ENCODE measurements around the gene POMT1.
"Not testable (repeated sequence)": the region's sequence is repeated elsewhere in the genome, so short reads cannot be mapped to it uniquely, and the experiment has no call there.

The POMT1 gene

GRCh38 chr9:131545786-131546335, 43.1 kb downstream of the POMT1 start:
- H3K79me2 ChIP-seq (ENCODE audit: control insufficient read depth, low read length): no peaks in the 10 kb centered on the region
- H3K27ac ChIP-seq (ENCODE audit: low read depth, low read length): no peak overlapping the region
- no peaks in the 10 kb centered on the region for H3K9me2 ChIP-seq (replicated peaks; ENCODE audit: control insufficient read depth, low read length)
- no peaks in the 10 kb centered on the region for H3F3A ChIP-seq (ENCODE audit: control insufficient read depth, insufficient read depth)
- TF ChIP-seq EZH2phosphoT487 (IDR thresholded peaks at IDR 0.05; ENCODE audit: borderline replicate concordance, low read length) (no peak), CTCF (IDR thresholded peaks at IDR 0.05; ENCODE audit: low read depth, low read length, poor library complexity, severe bottlenecking) (no peak)
- H3K9me3 ChIP-seq (ENCODE audit: control insufficient read depth, insufficient read depth, low read length): peaks cover 6% of the 10 kb centered on the region
- no peak overlapping the region for H3K4me2 ChIP-seq (ENCODE audit: low read length)
- H4K20me1 ChIP-seq (ENCODE audit: control insufficient read depth, insufficient read depth, low read depth, low read length): no peaks in the 10 kb centered on the region
- no peaks in the 10 kb centered on the region for H3K4me1 ChIP-seq (ENCODE audit: control insufficient read depth, low read length)
- no peaks in the 10 kb centered on the region for H3K27me3 ChIP-seq (ENCODE audit: control insufficient read depth, low read length)
- H3K36me3 ChIP-seq (ENCODE audit: control insufficient read depth, low read length): no peaks in the 10 kb centered on the region
- no peak overlapping the region for H3K4me3 ChIP-seq (ENCODE audit: low read length)

GRCh38 chr9:131546336-131547084, 43.8 kb downstream of the POMT1 start:
- H3K27ac ChIP-seq (ENCODE audit: low read depth, low read length): no peak overlapping the region
- H3K79me2 ChIP-seq (ENCODE audit: control insufficient read depth, low read length): no peaks in the 10 kb centered on the region
- no peaks in the 10 kb centered on the region for H3K36me3 ChIP-seq (ENCODE audit: control insufficient read depth, low read length)
- no peaks in the 10 kb centered on the region for H4K20me1 ChIP-seq (ENCODE audit: control insufficient read depth, insufficient read depth, low read depth, low read length)
- no peaks in the 10 kb centered on the region for H3F3A ChIP-seq (ENCODE audit: control insufficient read depth, insufficient read depth)
- peaks cover 6% of the 10 kb centered on the region for H3K9me3 ChIP-seq (ENCODE audit: control insufficient read depth, insufficient read depth, low read length)
- TF ChIP-seq EZH2phosphoT487 (IDR thresholded peaks at IDR 0.05; ENCODE audit: borderline replicate concordance, low read length) (no peak), CTCF (IDR thresholded peaks at IDR 0.05; ENCODE audit: low read depth, low read length, poor library complexity, severe bottlenecking) (no peak)
- no peaks in the 10 kb centered on the region for H3K27me3 ChIP-seq (ENCODE audit: control insufficient read depth, low read length)
- no peaks in the 10 kb centered on the region for H3K4me1 ChIP-seq (ENCODE audit: control insufficient read depth, low read length)
- no peak overlapping the region for H3K4me3 ChIP-seq (ENCODE audit: low read length)
- no peaks in the 10 kb centered on the region for H3K9me2 ChIP-seq (replicated peaks; ENCODE audit: control insufficient read depth, low read length)
- H3K4me2 ChIP-seq (ENCODE audit: low read length): no peak overlapping the region

- not testable (repeated sequence) for H3K9me2 ChIP-seq (replicated peaks; ENCODE audit: control insufficient read depth, low read length); H3K27ac ChIP-seq (ENCODE audit: low read depth, low read length); H3K4me1 ChIP-seq (ENCODE audit: control insufficient read depth, low read length); H3K27me3 ChIP-seq (ENCODE audit: control insufficient read depth, low read length); H3K9me3 ChIP-seq (ENCODE audit: control insufficient read depth, insufficient read depth, low read length); H3K36me3 ChIP-seq (ENCODE audit: control insufficient read depth, low read length); H3F3A ChIP-seq (ENCODE audit: control insufficient read depth, insufficient read depth); H3K4me3 ChIP-seq (ENCODE audit: low read length); H4K20me1 ChIP-seq (ENCODE audit: control insufficient read depth, insufficient read depth, low read depth, low read length); H3K4me2 ChIP-seq (ENCODE audit: low read length); H3K79me2 ChIP-seq (ENCODE audit: control insufficient read depth, low read length)
These were observed 46.5 kb downstream of the POMT1 start for GRCh38 chr9:131549186-131549585.

GRCh38 chr9:131550465-131550864, 47.7 kb downstream of the POMT1 start:
- not testable (repeated sequence) for H3K36me3 ChIP-seq (ENCODE audit: control insufficient read depth, low read length); H3K27ac ChIP-seq (ENCODE audit: low read depth, low read length); H3K4me2 ChIP-seq (ENCODE audit: low read length); H3F3A ChIP-seq (ENCODE audit: control insufficient read depth, insufficient read depth); H3K9me3 ChIP-seq (ENCODE audit: control insufficient read depth, insufficient read depth, low read length); H3K4me3 ChIP-seq (ENCODE audit: low read length); H3K4me1 ChIP-seq (ENCODE audit: control insufficient read depth, low read length); H3K27me3 ChIP-seq (ENCODE audit: control insufficient read depth, low read length); H4K20me1 ChIP-seq (ENCODE audit: control insufficient read depth, insufficient read depth, low read depth, low read length); H3K9me2 ChIP-seq (replicated peaks; ENCODE audit: control insufficient read depth, low read length); H3K79me2 ChIP-seq (ENCODE audit: control insufficient read depth, low read length)

All from DOHH2 (cell line).